Measurements from ENCODE around the gene ARMC8.

The ARMC8 gene

GRCh38 chr3:138257986-138258385 is 70.9 kb downstream of the ARMC8 start:
- TF ChIP-seq CTCF (IDR thresholded peaks at IDR 0.05; ENCODE audit: low read depth, low read length, missing control alignments): no peak
- no peak for DNase-seq (ENCODE audit: low read depth)
- H3K4me3 ChIP-seq (ENCODE audit: low read depth, low read length): no peak overlapping the region

DNA sequence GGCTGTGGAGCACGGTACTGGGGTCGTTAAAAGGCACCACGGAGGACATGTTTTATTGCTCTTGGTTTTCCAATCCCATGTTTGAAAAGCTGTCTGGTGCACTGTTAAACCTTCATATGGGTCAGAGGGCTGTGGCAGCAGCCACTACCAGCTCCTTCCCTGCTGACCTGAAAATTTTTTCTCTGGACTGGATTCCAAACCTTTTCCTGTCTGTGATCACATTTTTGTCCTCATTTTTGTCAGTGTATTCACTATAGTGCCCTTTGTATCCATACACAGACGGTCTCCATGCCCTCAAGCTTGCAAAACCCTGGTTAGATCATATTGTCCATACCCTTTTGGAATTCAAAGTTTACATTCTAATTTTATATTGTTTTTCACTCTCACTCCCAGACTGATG is 72.0 kb downstream of the ARMC8 start:
- TF ChIP-seq CTCF (IDR thresholded peaks at IDR 0.05; ENCODE audit: low read depth, low read length, missing control alignments): no peak
- no peak overlapping the region for H3K4me3 ChIP-seq (ENCODE audit: low read depth, low read length)
- DNase-seq (ENCODE audit: low read depth): no peak

DNA sequence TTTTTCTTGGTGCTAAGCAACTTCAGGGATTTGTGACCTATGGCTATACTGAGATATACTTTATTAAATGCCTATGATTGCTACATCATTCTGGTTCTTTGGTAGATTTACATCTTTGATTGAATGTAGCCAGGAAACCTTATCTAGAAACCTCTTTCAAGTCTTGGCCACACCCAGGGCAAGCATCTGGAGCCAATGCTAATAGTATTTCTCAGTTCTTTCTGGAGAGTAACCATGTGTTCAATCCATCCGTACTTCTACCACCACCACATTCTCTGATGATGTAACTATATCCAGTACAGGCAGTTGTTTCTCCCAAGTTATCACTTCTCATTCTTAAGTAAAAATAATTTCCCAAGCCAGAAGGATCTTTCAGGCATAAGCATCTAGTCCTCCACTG is 73.5 kb downstream of the ARMC8 start:
- DNase-seq (ENCODE audit: low read depth): no peak
- no peak overlapping the region for H3K4me3 ChIP-seq (ENCODE audit: low read depth, low read length)
- no peak for TF ChIP-seq CTCF (IDR thresholded peaks at IDR 0.05; ENCODE audit: low read depth, low read length, missing control alignments)

DNA sequence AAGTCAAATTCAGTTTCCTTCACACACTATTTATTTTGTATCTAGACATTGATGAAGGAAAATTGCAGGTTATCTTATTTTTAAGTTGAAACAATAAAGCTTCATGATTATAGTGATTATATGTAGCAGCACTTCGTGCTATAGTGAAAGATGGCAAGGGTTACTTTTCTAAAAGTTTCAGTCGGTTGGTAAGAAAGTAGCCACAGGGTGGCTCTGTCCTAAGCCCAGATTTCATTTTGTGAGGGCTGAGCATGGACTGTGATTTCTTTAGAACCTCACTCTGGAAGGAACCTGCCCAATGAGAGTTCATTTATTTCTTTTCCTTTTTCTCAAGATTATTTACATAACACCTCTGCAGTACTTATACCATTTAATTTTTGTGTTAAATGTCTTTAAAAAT is 76.0 kb downstream of the ARMC8 start:
- no peak for DNase-seq (ENCODE audit: low read depth)
- TF ChIP-seq CTCF (IDR thresholded peaks at IDR 0.05; ENCODE audit: low read depth, low read length, missing control alignments): no peak
- H3K4me3 ChIP-seq (ENCODE audit: low read depth, low read length): no peak overlapping the region

DNA sequence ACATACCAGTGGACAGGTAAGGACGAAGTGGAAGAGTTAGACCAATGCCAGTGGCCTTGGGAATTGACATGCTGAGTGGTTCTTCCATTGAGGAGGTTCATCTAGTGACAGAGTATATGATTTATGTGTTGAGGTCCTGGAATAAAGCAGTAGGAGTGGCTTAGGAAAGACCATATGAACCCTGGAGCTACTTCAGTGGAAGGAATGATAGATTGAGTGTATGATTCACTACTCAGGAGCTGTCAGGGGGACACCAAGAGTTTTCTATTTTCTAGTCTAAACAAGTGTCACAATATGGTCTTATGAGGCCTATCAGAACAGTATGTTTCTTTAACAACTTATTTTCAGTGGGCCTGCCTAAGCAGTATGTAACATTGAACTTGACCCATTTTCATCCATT is 78.6 kb downstream of the ARMC8 start:
- no peak for TF ChIP-seq CTCF (IDR thresholded peaks at IDR 0.05; ENCODE audit: low read depth, low read length, missing control alignments)
- no peak overlapping the region for H3K4me3 ChIP-seq (ENCODE audit: low read depth, low read length)
- DNase-seq (ENCODE audit: low read depth): no peak

GRCh38 chr3:138267083-138267482 is 80.0 kb downstream of the ARMC8 start:
- TF ChIP-seq CTCF (IDR thresholded peaks at IDR 0.05; ENCODE audit: low read depth, low read length, missing control alignments): no peak
- H3K4me3 ChIP-seq (ENCODE audit: low read depth, low read length): no peak overlapping the region

DNA sequence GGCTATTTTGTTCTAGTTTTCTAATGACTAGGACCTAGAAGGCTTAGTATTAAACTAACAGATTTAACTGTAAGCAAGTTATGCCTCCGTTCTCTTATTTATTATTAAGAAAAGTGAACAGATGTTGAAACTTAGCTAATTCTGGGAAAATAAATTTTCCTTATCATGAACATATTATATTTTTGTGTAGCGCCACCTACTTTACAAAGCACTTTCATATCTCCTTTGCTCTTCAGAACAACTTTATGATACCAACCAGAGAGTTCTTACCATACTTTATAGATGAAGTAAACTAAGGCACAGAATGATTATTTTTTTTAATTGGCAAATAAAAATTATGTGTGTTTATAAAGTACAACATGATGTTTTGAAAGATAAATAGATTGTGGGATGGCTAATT is 83.1 kb downstream of the ARMC8 start:
- no peak for TF ChIP-seq CTCF (IDR thresholded peaks at IDR 0.05; ENCODE audit: low read depth, low read length, missing control alignments)
- H3K4me3 ChIP-seq (ENCODE audit: low read depth, low read length): no peak overlapping the region
- DNase-seq (ENCODE audit: low read depth): no peak

More at GRCh38 chr3:138267083-138267482, 80.0 kb downstream of the ARMC8 start:
- DNase-seq (ENCODE audit: low read depth): no peak

Measured in GM12864 (cell line).